SK-N-SH (cell line): ENCODE data around the gene SLC10A1. TPM values are rescaled to one million over a fixed set of nuclear protein-coding genes. Genes with fewer than 3 reads are reported as not detected.

Source experiments
- CTCF ChIA-PET: fragments of 300-600, 350-600 bp; formaldehyde crosslinking; extraction: SDS; loops from one replicate; lab custom pipeline; 2021; lab: Yijun Ruan, JAX
- POLR2A ChIA-PET: fragments of 350-600 bp; sonication (Branson Sonifier 250); formaldehyde crosslinking; extraction: SDS; loops from one replicate; lab custom pipeline; 2020; ENCODE audit warnings: antibody characterized with exemption, inconsistent platforms; lab: Yijun Ruan, JAX
- DNase-seq: peaks from one replicate; pipeline ENCODE4 v3.0.0; 2012
- H2AFZ ChIP-seq: fragments of 200-600 bp; sonication (generic); 2 replicates; pipeline ENCODE4 v1.8.1; 2016; ENCODE audit warnings: antibody characterized with exemption, mild to moderate bottlenecking, low read depth
- H3F3A ChIP-seq: fragments of 200-600 bp; sonication (generic); replicated peaks from 2 replicates; pipeline ENCODE3; 2016; ENCODE audit warnings: antibody characterized with exemption, mild to moderate bottlenecking; ENCODE audit not compliant: insufficient read depth
- H3K27ac ChIP-seq, 2 experiments: fragments of 200-500 bp in 1 of 2; fragments of 200-600 bp in 1 of 2; sonication (Bioruptor generic) in 1 of 2; sonication (generic), shearing (Covaris generic) in 1 of 2; 2 replicates each; pipeline versions ENCODE4 v1.5.1 to v1.6.1; 2014 to 2016; ENCODE audit warnings: low read depth in 2 of 2, inconsistent platforms in 1 of 2, low read length in 1 of 2, mild to moderate bottlenecking in 1 of 2, mixed read lengths in 1 of 2
- H3K27me3 ChIP-seq: fragments of 200-600 bp; sonication (generic), shearing (Covaris generic); 2 replicates; pipeline ENCODE4 v1.6.1; 2016; ENCODE audit warnings: mixed run types; ENCODE audit not compliant: insufficient read depth
- H3K36me3 ChIP-seq, 2 experiments: fragments of 200-500 bp in 1 of 2; fragments of 200-600 bp in 1 of 2; sonication (Bioruptor generic) in 1 of 2; sonication (generic) in 1 of 2; replicated peaks in 1 of 2; 2 replicates each; pipeline versions ENCODE3 to v1.5.1; 2014 to 2016; ENCODE audit warnings: low read length in 1 of 2, mild to moderate bottlenecking in 1 of 2; ENCODE audit not compliant: insufficient read depth in 2 of 2, control insufficient read depth in 1 of 2
- H3K4me1 ChIP-seq, 2 experiments: fragments of 200-500 bp in 1 of 2; fragments of 200-600 bp in 1 of 2; sonication (Bioruptor generic) in 1 of 2; sonication (generic), shearing (Covaris generic) in 1 of 2; 2 replicates each; pipeline versions ENCODE4 v1.5.1 to v1.6.1; 2014 to 2016; ENCODE audit warnings: low read depth in 1 of 2, low read length in 1 of 2, mixed run types in 1 of 2; ENCODE audit not compliant: insufficient read depth in 2 of 2, control insufficient read depth in 1 of 2
- H3K4me2 ChIP-seq: fragments of 200-600 bp; sonication (generic), shearing (Covaris generic); 2 replicates; pipeline ENCODE4 v1.6.1; 2017; ENCODE audit warnings: mixed run types
- H3K4me3 ChIP-seq, 2 experiments: fragments of 200-500 bp in 1 of 2; fragments of 200-600 bp in 1 of 2; sonication (Bioruptor generic) in 1 of 2; sonication (generic), shearing (Covaris generic) in 1 of 2; 2 replicates each; pipeline versions ENCODE4 v1.5.1 to v1.8.1; 2014 to 2016; ENCODE audit warnings: low read depth in 2 of 2, inconsistent platforms in 1 of 2, low read length in 1 of 2, mild to moderate bottlenecking in 1 of 2, mixed read lengths in 1 of 2, moderate library complexity in 1 of 2
- H3K79me2 ChIP-seq: fragments of 200-600 bp; sonication (generic); 2 replicates; pipeline ENCODE4 v1.8.1; 2017; ENCODE audit warnings: mild to moderate bottlenecking; ENCODE audit not compliant: insufficient read depth
- H3K9ac ChIP-seq: fragments of 200-600 bp; sonication (generic); 2 replicates; pipeline ENCODE4 v1.6.1; 2017; ENCODE audit warnings: mixed run types
- H3K9me2 ChIP-seq: fragments of 200-600 bp; sonication (generic); 2 replicates; pipeline ENCODE4 v1.6.1; 2017; ENCODE audit warnings: mixed run types
- H3K9me3 ChIP-seq: fragments of 200-600 bp; sonication (generic); 2 replicates; pipeline ENCODE4 v1.6.1; 2017; ENCODE audit warnings: mixed run types, mild to moderate bottlenecking, moderate library complexity
- H4K20me1 ChIP-seq: fragments of 200-600 bp; sonication (generic); 2 replicates; pipeline ENCODE4 v1.6.1; 2017; ENCODE audit warnings: mild to moderate bottlenecking, mixed run types; ENCODE audit not compliant: insufficient read depth
- CTCF ChIP-seq: fragments of 200-600 bp; sonication (generic); IDR thresholded peaks from 2 replicates; pipeline ENCODE4 v1.6.1; 2017; ENCODE audit warnings: antibody characterized with exemption, mild to moderate bottlenecking, moderate library complexity
- NFIC ChIP-seq: IDR thresholded peaks from 2 replicates; pipeline ENCODE4 v1.4.0; 2012; ENCODE audit warnings: borderline replicate concordance
- PBX3 ChIP-seq: IDR thresholded peaks from 2 replicates; pipeline ENCODE4; 2012
- RCOR1 ChIP-seq: fragments of 150-350 bp; IDR thresholded peaks from 2 replicates; pipeline ENCODE4 v1.6.1; 2017; ENCODE audit warnings: antibody characterized with exemption, low read length
- RFX5 ChIP-seq: IDR thresholded peaks from 2 replicates; pipeline ENCODE4 v1.6.1; 2012; ENCODE audit warnings: mild to moderate bottlenecking, improper control_type of control experiment, low read length
- SIN3A ChIP-seq: IDR thresholded peaks from 2 replicates; pipeline ENCODE4 v1.6.1; 2012; ENCODE audit warnings: low read depth, mild to moderate bottlenecking, low read length, moderate library complexity, borderline replicate concordance
- YY1 ChIP-seq: IDR thresholded peaks from 2 replicates; pipeline ENCODE4 v1.4.0; 2012; ENCODE audit warnings: low read depth, mild to moderate bottlenecking
- ZBTB33 ChIP-seq: IDR thresholded peaks from 2 replicates; pipeline ENCODE4 v1.4.0; 2012; ENCODE audit warnings: low read depth, borderline replicate concordance
- WGBS: methylation state at CpG from one replicate; pipeline ENCODE4 v1.1.6; 2017; ENCODE audit warnings: low lambda C conversion rate; 5-methylcytosine and 5-hydroxymethylcytosine counted together
- polyA plus RNA-seq, 3 experiments: library from polyadenylated mRNA; depleted of rRNA; stranded (reverse); fragments of >200 nt; gene quantifications; 2 replicates each; pipeline ENCODE4 v1.2.3, GENCODE V29; 2012
- TF ChIP-seq, protein P1 (sequence below): fragments of 150-350 bp; IDR thresholded peaks from 2 replicates; pipeline ENCODE4 v1.6.1; 2016; ENCODE audit warnings: mild to moderate bottlenecking, low read depth, low read length
- TF ChIP-seq, protein P2 (sequence below): IDR thresholded peaks from 2 replicates; pipeline ENCODE4 v1.4.0; 2012; ENCODE audit warnings: low read depth

Gene SLC10A1
- polyA plus RNA-seq, 1 of the 3 experiments (the other 2 are of a cell fraction), result not detected

GRCh38 chr14:69789118-69789640 is 7.9 kb downstream of the SLC10A1 start:
- H3K27me3 ChIP-seq, result no peaks in the 10 kb centered on the region
- H3F3A ChIP-seq, result no peaks in the 10 kb centered on the region
- H3K79me2 ChIP-seq, result no peaks in the 10 kb centered on the region
- H3K9me2 ChIP-seq, result no peaks in the 10 kb centered on the region
- DNase-seq, result no peak
- no peaks in the 10 kb centered on the region for H3K36me3 ChIP-seq
- no peaks in the 10 kb centered on the region for H4K20me1 ChIP-seq
- TF ChIP-seq YY1 (no peak), SIN3A (no peak), RFX5 (no peak), CTCF (no peak)
- POLR2A ChIA-PET, result no interaction called here
- CTCF ChIA-PET, result no interaction called here
- no peaks in the 10 kb centered on the region for H3K4me1 ChIP-seq
- no peak overlapping the region for H3K4me2 ChIP-seq
- no peak overlapping the region for H2AFZ ChIP-seq
- no peak overlapping the region for H3K4me3 ChIP-seq
- no peak overlapping the region for H3K27ac ChIP-seq
- no peaks in the 10 kb centered on the region for H3K9me3 ChIP-seq
- no peak overlapping the region for H3K9ac ChIP-seq

DNA sequence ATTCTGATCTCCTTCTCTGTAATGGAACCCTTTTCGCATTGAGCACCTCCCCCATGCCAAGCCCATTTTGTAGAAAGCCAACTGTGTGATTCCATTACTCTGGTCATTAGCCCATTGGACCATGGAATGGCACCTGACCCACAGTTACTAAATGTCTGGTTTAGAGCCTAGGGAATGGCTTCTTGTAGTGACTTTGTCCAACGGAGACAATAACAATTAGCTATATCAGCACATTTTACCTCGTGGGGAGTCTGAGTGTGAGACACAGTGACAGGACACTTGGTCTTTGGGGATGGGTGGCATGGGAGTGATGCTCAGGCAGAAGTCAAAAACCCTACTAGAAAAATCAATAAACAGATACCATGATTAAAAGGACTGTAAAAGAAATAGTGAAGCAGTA is 10.4 kb downstream of the SLC10A1 start:
- 80% methylated on average over 3 of the region's 3 CpGs for WGBS

More for the DNA sequence above, 10.4 kb downstream of the SLC10A1 start:
- DNase-seq, result no peak
- ChIA-PET POLR2A (no interaction called here), CTCF (interaction anchor here (1.1 to 1.5 kb wide), 3 partner anchors 10 to 242 kb away, joined by 3 to 4 read pairs (median 3); partner anchors contain the start of gene CCDC177)
- Histone ChIP-seq H3K4me3 (no peak overlapping the region), H3K4me1 (no peaks in the 10 kb centered on the region), H2AFZ (no peak overlapping the region), H3K4me2 (no peak overlapping the region), H3K27me3 (no peaks in the 10 kb centered on the region), H3K9ac (no peak overlapping the region), H4K20me1 (no peaks in the 10 kb centered on the region), H3F3A (no peaks in the 10 kb centered on the region), H3K79me2 (no peaks in the 10 kb centered on the region), H3K36me3 (no peaks in the 10 kb centered on the region), H3K9me2 (no peaks in the 10 kb centered on the region), H3K9me3 (no peaks in the 10 kb centered on the region), H3K27ac (no peak overlapping the region)
- TF ChIP-seq, protein P1, sequence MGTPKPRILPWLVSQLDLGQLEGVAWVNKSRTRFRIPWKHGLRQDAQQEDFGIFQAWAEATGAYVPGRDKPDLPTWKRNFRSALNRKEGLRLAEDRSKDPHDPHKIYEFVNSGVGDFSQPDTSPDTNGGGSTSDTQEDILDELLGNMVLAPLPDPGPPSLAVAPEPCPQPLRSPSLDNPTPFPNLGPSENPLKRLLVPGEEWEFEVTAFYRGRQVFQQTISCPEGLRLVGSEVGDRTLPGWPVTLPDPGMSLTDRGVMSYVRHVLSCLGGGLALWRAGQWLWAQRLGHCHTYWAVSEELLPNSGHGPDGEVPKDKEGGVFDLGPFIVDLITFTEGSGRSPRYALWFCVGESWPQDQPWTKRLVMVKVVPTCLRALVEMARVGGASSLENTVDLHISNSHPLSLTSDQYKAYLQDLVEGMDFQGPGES, result no peak
- TF ChIP-seq ZBTB33 (no peak), PBX3 (no peak), NFIC (no peak), RCOR1 (no peak)
- TF ChIP-seq, protein P2, sequence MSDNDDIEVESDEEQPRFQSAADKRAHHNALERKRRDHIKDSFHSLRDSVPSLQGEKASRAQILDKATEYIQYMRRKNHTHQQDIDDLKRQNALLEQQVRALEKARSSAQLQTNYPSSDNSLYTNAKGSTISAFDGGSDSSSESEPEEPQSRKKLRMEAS, result no peak
